NK-92 treated with Interleukin-12 subunit alpha and Interleukin-12 subunit beta, amount 100 ng/mL, for 24 hours (cell line): ENCODE data around the gene LMBR1.

Experiments used
- DNase-seq: peaks from one replicate; lab custom pipeline; 2025; lab: John Stamatoyannopoulos, UW

LMBR1 gene

GRCh38 chr7:156793334-156793733 is 99.6 kb downstream of the LMBR1 start:
- DNase-seq, result no peak

GRCh38 chr7:156792611-156793010 is 100.4 kb downstream of the LMBR1 start:
- no peak for DNase-seq

- DNase-seq, result no peak
These were observed 101.7 kb downstream of the LMBR1 start for GRCh38 chr7:156791241-156791640.

- no peak for DNase-seq
These were observed 102.7 kb downstream of the LMBR1 start for GRCh38 chr7:156790264-156790663.

- no peak for DNase-seq
These were observed 106.9 kb downstream of the LMBR1 start for GRCh38 chr7:156785998-156786543.

- no peak for DNase-seq
These were observed 109.1 kb downstream of the LMBR1 start for GRCh38 chr7:156783864-156784263.

- no peak for DNase-seq
These were observed 111.0 kb downstream of the LMBR1 start for GRCh38 chr7:156781972-156782371.

- DNase-seq, result no peak
These were observed 112.1 kb downstream of the LMBR1 start for GRCh38 chr7:156780724-156781455.

GRCh38 chr7:156778668-156779067 is 114.3 kb downstream of the LMBR1 start:
- no peak for DNase-seq

GRCh38 chr7:156778201-156778600 is 114.8 kb downstream of the LMBR1 start:
- no peak for DNase-seq

GRCh38 chr7:156777364-156778069 is 115.5 kb downstream of the LMBR1 start:
- DNase-seq, result no peak

GRCh38 chr7:156776527-156776926 is 116.5 kb downstream of the LMBR1 start:
- DNase-seq, result no peak

- DNase-seq, result no peak
These were observed 119.0 kb downstream of the LMBR1 start for GRCh38 chr7:156773966-156774365.

- DNase-seq, result no peak
These were observed 120.3 kb downstream of the LMBR1 start for GRCh38 chr7:156772725-156773124.

GRCh38 chr7:156768698-156769472 is 124.1 kb downstream of the LMBR1 start:
- no peak for DNase-seq

- no peak for DNase-seq
These were observed 126.3 kb downstream of the LMBR1 start for GRCh38 chr7:156766666-156767065.

GRCh38 chr7:156765901-156766656 is 126.9 kb downstream of the LMBR1 start:
- DNase-seq, result no peak

- no peak for DNase-seq
These were observed 128.2 kb downstream of the LMBR1 start for GRCh38 chr7:156764766-156765165.

- no peak for DNase-seq
These were observed 128.8 kb downstream of the LMBR1 start for GRCh38 chr7:156764016-156764669.

- no peak for DNase-seq
These were observed 133.3 kb downstream of the LMBR1 start for GRCh38 chr7:156759579-156760202.

GRCh38 chr7:156759143-156759542 is 133.8 kb downstream of the LMBR1 start:
- DNase-seq, result no peak
